HepG2 (cell line): Measurements from ENCODE around the gene GJC1. TPM values are rescaled to one million over a fixed set of nuclear protein-coding genes. Genes with fewer than 3 reads are reported as not detected.

Source experiments
- AFF4 ChIP-seq: sonication (generic); formaldehyde crosslinking; IDR thresholded peaks from 2 replicates; pipeline ENCODE4 v1.4.0; 2020; ENCODE audit warnings: missing genetic modification reagents
- ARID5B ChIP-seq: IDR thresholded peaks from 2 replicates; pipeline ENCODE4 v1.4.0; 2020; ENCODE audit warnings: mild to moderate bottlenecking, missing genetic modification reagents
- CC2D1A ChIP-seq: sonication (generic); formaldehyde crosslinking; IDR thresholded peaks from 2 replicates; pipeline ENCODE4 v1.8.1; 2023; ENCODE audit warnings: mild to moderate bottlenecking, missing genetic modification reagents
- CREB1 ChIP-seq, 2 experiments: fragments of 450-650 bp in 1 of 2; IDR thresholded peaks; 2 replicates each; pipeline ENCODE4 v1.6.1; 2016 to 2017; ENCODE audit warnings: control low read depth in 1 of 2, mild to moderate bottlenecking in 1 of 2, missing compliant biosample characterization in 1 of 2, missing genetic modification characterization in 1 of 2
- ESRRA ChIP-seq: sonication (generic); formaldehyde crosslinking; IDR thresholded peaks from 2 replicates; pipeline ENCODE4 v1.5.1; 2020; ENCODE audit warnings: mild to moderate bottlenecking, low read depth, missing genetic modification reagents
- HDAC6 ChIP-seq: fragments of 200-600 bp; sonication (generic); IDR thresholded peaks from 2 replicates; pipeline ENCODE4 v1.7.0; 2017; ENCODE audit warnings: mild to moderate bottlenecking, antibody characterized with exemption, low read length, low read depth
- HNF1A ChIP-seq, 2 experiments: sonication (generic) in 1 of 2; formaldehyde crosslinking in 1 of 2; IDR thresholded peaks; 2 replicates each; pipeline versions ENCODE4 v1.4.0 to v1.6.1; 2016 to 2020; ENCODE audit warnings: borderline replicate concordance in 1 of 2, low read depth in 1 of 2, mild to moderate bottlenecking in 1 of 2, missing genetic modification reagents in 1 of 2
- KAT2B ChIP-seq: fragments of 150-350 bp; IDR thresholded peaks from 2 replicates; pipeline ENCODE4 v1.6.1; 2014; ENCODE audit warnings: low read depth, low read length, borderline replicate concordance
- MIXL1 ChIP-seq: IDR thresholded peaks from 2 replicates; pipeline ENCODE4 v1.6.1; 2016
- MLX ChIP-seq: IDR thresholded peaks from 2 replicates; pipeline ENCODE4 v1.6.1; 2016
- PAX8 ChIP-seq: sonication (generic); formaldehyde crosslinking; IDR thresholded peaks from 2 replicates; pipeline ENCODE4 v1.8.0; 2022; ENCODE audit warnings: mild to moderate bottlenecking, missing genetic modification reagents, borderline replicate concordance
- SIX4 ChIP-seq: sonication (generic); formaldehyde crosslinking; IDR thresholded peaks from 2 replicates; pipeline ENCODE4 v1.4.0; 2020; ENCODE audit warnings: missing genetic modification reagents
- SOX6 ChIP-seq, 2 experiments: fragments of 450-650 bp in 1 of 2; sonication (generic) in 1 of 2; formaldehyde crosslinking in 1 of 2; IDR thresholded peaks; 2 replicates each; pipeline versions ENCODE4 v1.4.0 to v1.6.1; 2017 to 2020; ENCODE audit warnings: antibody characterized with exemption in 1 of 2, mild to moderate bottlenecking in 1 of 2, missing genetic modification reagents in 1 of 2
- ZNF451 ChIP-seq: sonication (generic); formaldehyde crosslinking; IDR thresholded peaks from 2 replicates; pipeline ENCODE4 v1.5.0; 2020; ENCODE audit warnings: mild to moderate bottlenecking, missing genetic modification reagents
- ZNF775 ChIP-seq: sonication (generic); formaldehyde crosslinking; IDR thresholded peaks from 2 replicates; pipeline ENCODE4 v1.4.0; 2020; ENCODE audit warnings: missing genetic modification reagents, mild to moderate bottlenecking, moderate library complexity, borderline replicate concordance
- polyA plus RNA-seq, 8 experiments: library from polyadenylated mRNA; depleted of rRNA in 3 of 8; stranded (reverse) in 7 of 8; unstranded in 1 of 8; fragments of >200 nt; fragmentation: Illumina TruSeq in 4 of 8; extraction: Trizol in 4 of 8; gene quantifications; 2 replicates each; pipeline versions ENCODE4 v1.2.1 to v1.2.3, GENCODE V29; 2011 to 2016; ENCODE audit warnings: low read depth in 4 of 8, missing spikeins in 1 of 8, mixed read lengths in 1 of 8; ENCODE audit not compliant: insufficient read depth in 1 of 8
- total RNA-seq, 5 experiments: library from RNA; depleted of rRNA; stranded (reverse); fragments of >200 nt; fragmentation: Illumina TruSeq; extraction: Trizol; gene quantifications; 2 replicates each; pipeline ENCODE4 v1.2.3, GENCODE V29; 2016; ENCODE audit warnings: low read depth in 1 of 5

GJC1 gene
- total and polyA plus RNA-seq, 2 of the 13 experiments (the other 11 are each of a cell fraction or from before 2014, with no cell fraction given) = 1.7 TPM

- TF ChIP-seq MLX (CRISPR knock-in tag) = no peak
- TF ChIP-seq HNF1A (IDR thresholded peaks at IDR 0.05; ENCODE audit: low read depth) = no peak
- TF ChIP-seq HNF1A (CRISPR knock-in tag; IDR thresholded peaks at IDR 0.05; ENCODE audit: borderline replicate concordance) = peak; percentile 36; the same call in 1 of the 2 replicates
- no peak for TF ChIP-seq CC2D1A (CRISPR knock-in tag)
- TF ChIP-seq ESRRA (CRISPR knock-in tag) = peak; percentile 49; the same call in 1 of the 2 replicates
- no peak for TF ChIP-seq AFF4 (CRISPR knock-in tag)
- TF ChIP-seq SIX4 (CRISPR knock-in tag) = no peak
- no peak for TF ChIP-seq PAX8 (CRISPR knock-in tag)
- no peak for TF ChIP-seq SOX6 (IDR thresholded peaks at IDR 0.05)
- peak; percentile 30; the same call in 1 of the 2 replicates for TF ChIP-seq SOX6 (CRISPR knock-in tag; IDR thresholded peaks at IDR 0.05)
- no peak; the same call in 1 of the 2 replicates for TF ChIP-seq ZNF451
- TF ChIP-seq HDAC6 = no peak
- peak; percentile 61; the same call in 1 of the 2 replicates for TF ChIP-seq MIXL1 (CRISPR knock-in tag)
- TF ChIP-seq ZNF775 (CRISPR knock-in tag) = no peak
- peak; percentile 67; the same call in 1 of the 2 replicates for TF ChIP-seq CREB1 (IDR thresholded peaks at IDR 0.05)
- no peak for TF ChIP-seq CREB1 (CRISPR knock-in tag; IDR thresholded peaks at IDR 0.05)
- TF ChIP-seq KAT2B = no peak
- TF ChIP-seq ARID5B (CRISPR knock-in tag) = no peak; the same call in 1 of the 2 replicates
Measured at GRCh38 chr17:44775136-44775837, 54.8 kb downstream of the GJC1 start (continued).
